ENCODE results near the gene WDR6. TPM values are rescaled to one million over a fixed set of nuclear protein-coding genes. Genes with fewer than 3 reads are reported as not detected.

Gene WDR6
- total RNA-seq, 1 donor from 2014 or later: 151 TPM

DNA sequence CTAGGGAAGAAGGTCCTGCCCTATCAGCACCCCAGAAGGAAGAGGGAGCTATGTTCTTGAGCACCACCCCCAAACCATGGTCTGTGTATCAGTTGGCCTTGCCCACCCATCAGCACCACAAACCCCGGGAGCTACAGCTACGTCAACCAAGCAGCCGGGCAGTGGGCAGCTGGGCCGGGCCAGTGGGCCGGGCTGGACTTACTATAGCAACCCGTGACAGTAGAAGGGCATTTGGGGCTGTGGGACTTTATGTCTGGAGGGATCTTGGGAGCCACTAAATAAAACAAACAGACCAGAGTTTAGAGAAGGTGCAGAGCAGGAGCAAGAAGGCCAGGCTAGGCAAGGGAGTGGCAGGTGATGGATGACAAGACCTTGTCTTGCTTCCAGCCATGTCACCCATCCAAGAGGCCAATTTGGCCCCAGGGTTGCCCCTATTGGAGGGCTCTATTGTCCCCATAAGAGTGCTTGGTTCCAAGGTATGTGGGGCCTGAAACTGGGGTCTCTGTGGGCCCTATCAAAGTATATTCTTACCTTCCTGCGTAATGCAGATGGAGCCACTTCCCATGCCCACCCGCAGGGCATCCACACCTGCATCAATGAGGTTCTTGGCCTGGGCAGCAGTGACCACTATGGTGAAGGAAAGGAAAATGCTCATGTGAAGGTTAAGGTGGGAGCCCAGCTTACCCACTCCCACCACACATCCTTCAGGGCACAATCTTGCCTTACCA is 18.8 kb downstream of the WDR6 start:
- intact Hi-C loops (cut with micrococcal nuclease): loop anchor here (5.0 to 10.0 kb wide), 4 partner anchors 331 to 1269 kb away; partner anchors contain the start of genes CDC25A, GNAI2, GPX1 and HYAL3

- intact Hi-C loops (cut with micrococcal nuclease): loop anchor here (5.0 to 10.0 kb wide), 4 partner anchors 331 to 1268 kb away; partner anchors contain the start of genes CDC25A, GNAI2, GPX1 and HYAL3
These were observed 19.3 kb downstream of the WDR6 start for GRCh38 chr3:49026536-49026935.

- intact Hi-C loops (cut with micrococcal nuclease): loop anchor here (2.0 to 10.0 kb wide), 7 partner anchors 313 to 1267 kb away; partner anchors contain the start of genes CDC25A, DAG1, GNAI2 and GPX1
These were observed 20.4 kb downstream of the WDR6 start for GRCh38 chr3:49027634-49028033.

GRCh38 chr3:49028298-49028672 is 21.1 kb downstream of the WDR6 start:
- intact Hi-C loops (cut with micrococcal nuclease): loop anchor here (2.0 to 10.0 kb wide), 7 partner anchors 313 to 1267 kb away; partner anchors contain the start of genes CDC25A, DAG1, GNAI2 and GPX1

DNA sequence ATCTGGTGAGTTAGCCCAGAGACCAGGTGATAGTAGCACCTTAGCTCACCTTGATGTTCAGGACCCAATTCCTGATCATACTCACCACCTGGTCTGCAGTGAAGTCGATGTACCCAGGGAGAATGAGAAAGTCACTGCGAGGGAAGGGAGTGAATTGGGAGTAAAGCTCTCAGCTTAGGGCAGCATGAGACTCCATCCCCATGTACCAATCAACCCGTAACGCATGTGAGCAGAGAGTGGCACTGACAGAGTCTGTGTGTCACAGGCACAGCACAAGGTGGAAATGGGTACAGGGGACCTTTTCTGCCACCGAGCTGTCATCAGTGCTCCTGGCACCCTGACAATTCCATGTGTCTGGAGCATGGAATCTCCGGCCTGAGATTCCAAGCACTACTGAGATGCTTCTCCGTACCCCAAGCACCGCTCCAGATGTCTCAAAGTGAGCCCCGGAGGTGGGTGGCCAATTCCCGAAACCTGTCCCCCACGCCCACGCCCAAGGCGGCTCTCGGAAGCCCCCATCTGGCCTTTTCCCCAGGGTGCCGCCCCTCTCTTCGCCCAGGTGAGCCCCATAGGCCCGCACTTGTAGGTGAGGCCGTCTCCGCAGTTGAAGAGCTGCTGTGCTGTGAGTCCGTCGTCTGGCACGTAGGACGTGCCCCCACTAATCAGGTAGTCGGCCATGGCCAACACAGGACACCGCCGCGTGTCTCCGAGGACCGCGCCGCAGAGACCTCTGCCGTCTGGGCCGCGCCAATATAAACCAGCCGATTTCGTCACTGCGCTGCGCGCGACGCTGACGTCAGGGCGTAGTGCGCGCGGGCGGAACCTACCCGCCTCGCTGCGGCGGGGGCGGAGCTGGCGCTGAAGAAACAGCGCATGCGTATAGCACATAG is 21.7 kb downstream of the WDR6 start, which contains the start of gene IMPDH2:
Gene IMPDH2 (minus strand): TSS at position 726 of the 890 bp plus-strand sequence. CDS start 48 bp downstream, at position 678.
- intact Hi-C loops (cut with micrococcal nuclease): loop anchor here (1.0 to 10.0 kb wide), 14 partner anchors 8 to 1266 kb away; partner anchors contain the start of genes CDC25A, DAG1, GNAI2 and GPX1

GRCh38 chr3:49029563-49029884 is 22.3 kb downstream of the WDR6 start:
- intact Hi-C loops (cut with micrococcal nuclease): loop anchor here (1.0 to 10.0 kb wide), 14 partner anchors 8 to 1265 kb away; partner anchors contain the start of genes CDC25A, DAG1, GNAI2 and GPX1

DNA sequence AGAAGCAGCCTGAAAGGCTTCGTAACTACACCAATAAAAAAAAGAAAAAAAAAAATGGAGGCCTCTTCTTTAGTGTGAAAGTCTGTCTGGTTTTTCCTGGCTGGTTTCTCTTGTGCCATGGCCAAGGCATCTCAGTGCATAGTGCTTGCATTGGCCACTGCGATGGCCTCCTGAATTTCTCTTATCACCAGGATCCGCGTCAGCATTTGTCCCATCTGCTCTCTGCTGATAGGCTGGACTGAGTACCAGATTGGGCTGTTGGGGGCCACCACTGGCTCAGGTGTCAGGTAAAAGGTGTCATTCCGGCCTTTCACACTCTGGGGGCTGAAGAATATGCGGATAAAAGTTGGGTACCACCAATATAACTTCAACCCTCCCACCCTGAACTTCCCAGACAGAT is 23.1 kb downstream of the WDR6 start:
- intact Hi-C loops (cut with micrococcal nuclease): no loop called here

DNA sequence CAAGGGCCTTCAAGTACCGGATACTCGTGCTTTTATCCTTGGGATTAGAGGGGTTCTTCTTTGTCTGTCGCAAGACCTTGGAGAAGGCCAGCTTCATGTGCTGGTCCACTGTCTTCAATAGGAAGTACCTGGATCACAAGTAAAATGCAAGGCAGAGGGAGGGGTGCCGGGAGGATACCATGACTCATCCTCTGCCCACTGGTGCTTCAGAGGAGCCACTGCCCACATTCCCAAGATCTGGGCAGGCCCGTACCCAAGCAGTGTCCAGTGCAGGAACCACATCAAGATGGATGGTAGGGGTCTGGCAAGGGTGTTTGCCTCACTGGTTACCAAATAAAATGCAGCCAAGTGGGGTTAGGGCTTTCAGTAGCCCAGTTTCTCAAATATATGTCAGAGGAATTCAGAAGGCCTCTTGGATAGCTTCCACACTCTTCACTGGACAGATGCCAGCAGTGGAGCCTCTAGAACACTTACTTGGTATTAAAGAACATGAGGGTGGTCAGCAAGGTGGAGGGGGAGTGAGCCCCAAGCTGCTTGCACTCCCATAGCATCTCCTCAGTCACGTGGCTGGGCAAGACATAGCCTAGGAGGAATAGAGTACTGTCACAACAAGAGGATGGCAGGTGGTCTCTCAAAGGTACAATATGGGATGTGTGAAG is 25.6 kb downstream of the WDR6 start:
- intact Hi-C loops (cut with micrococcal nuclease): no loop called here

DNA sequence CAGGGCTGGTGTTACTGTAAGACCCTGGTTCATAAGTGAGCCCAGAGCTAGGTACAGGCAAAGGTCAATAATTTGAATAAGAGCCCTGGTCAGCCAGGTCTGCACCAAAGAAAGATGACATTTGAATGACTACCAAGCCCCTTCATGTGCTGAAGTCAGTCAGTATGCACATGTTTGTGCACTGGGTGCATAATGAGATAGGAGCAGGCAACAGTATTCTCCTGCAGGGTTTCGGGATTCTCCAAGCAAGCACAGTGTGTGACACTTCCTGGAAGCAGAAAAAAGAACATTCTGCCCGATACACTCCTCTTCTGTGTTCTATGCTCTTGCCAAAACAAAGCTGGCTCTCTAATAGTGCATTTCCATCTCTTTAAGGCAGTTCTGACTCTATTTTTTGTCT is 27.5 kb downstream of the WDR6 start:
- intact Hi-C loops (cut with micrococcal nuclease): no loop called here

- intact Hi-C loops (cut with micrococcal nuclease): no loop called here
These were observed 28.1 kb downstream of the WDR6 start for GRCh38 chr3:49035281-49035680.

- intact Hi-C loops (cut with micrococcal nuclease): no loop called here
These were observed 46.4 kb downstream of the WDR6 start for GRCh38 chr3:49053543-49053942.

DNA sequence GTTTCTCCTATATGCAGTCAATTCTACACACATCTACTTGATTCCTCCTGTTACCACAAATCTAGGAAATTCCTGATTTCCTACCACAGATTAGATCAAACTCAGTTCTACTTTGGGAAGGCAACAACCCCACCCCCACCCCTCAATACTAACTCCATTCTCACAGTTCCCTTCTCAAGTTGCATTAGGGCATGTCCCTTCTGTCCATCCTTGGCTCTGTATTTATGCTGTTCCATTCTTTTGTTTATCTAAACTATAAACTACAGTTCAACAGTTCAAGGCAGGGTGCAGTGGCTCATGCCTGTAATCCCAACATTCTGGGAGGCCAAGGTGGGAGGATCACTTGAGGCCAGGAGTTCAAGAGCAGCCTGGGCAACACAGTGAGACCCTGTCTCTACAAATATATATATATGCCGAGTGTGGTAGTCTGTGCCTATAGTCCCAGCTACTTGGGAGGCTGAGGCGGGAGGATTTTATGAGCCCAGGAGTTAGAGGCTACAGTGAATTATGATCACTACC is 47.2 kb downstream of the WDR6 start:
- intact Hi-C loops (cut with micrococcal nuclease): no loop called here

- intact Hi-C loops (cut with micrococcal nuclease): no loop called here
These were observed 50.1 kb downstream of the WDR6 start for GRCh38 chr3:49057268-49057667.

DNA sequence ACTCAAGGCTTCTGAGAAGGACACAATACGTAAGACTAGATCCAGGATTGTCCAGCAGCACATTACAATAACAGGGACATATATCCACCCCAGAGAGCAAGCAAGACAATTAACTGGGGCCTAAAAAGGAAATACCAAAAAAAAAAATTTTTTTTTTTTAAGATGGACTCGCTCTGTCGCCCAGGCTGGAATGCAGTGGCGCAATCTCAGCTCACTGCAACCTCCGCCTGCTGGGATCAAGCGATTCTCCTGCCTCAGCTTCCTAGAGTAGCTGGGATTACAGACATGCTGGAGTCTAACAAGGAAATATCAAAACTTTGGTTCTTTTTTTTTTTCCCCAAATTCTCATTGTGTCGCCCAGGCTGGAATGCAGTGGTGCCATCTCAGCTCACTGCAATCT is 50.8 kb downstream of the WDR6 start:
- intact Hi-C loops (cut with micrococcal nuclease): no loop called here

Other genes starting within 250 kb of the WDR6 start
- 27.5 and 29.7 TPM in 2 replicates for gene PRKAR2A, start 159.5 kb upstream of the WDR6 start, total RNA-seq
- gene SLC25A20, start 108.5 kb upstream of the WDR6 start, total RNA-seq: 34.7 and 38.6 TPM in 2 replicates
- 128 and 137 TPM in 2 replicates for gene ARIH2, start 88.5 kb upstream of the WDR6 start, total RNA-seq
- gene P4HTM, start 17.1 kb upstream of the WDR6 start, total RNA-seq: 43.3 and 48.9 TPM in 2 replicates
- gene DALRD3, start 11.2 kb downstream of the WDR6 start, total RNA-seq: 22.2 and 23.1 TPM in 2 replicates
- gene NDUFAF3, start 14.7 kb downstream of the WDR6 start, total RNA-seq: 119 and 120 TPM in 2 replicates
- gene IMPDH2, start 22.0 kb downstream of the WDR6 start, total RNA-seq: 157 and 161 TPM in 2 replicates
- 150 TPM in 2 replicates for gene QRICH1, start 86.7 kb downstream of the WDR6 start, total RNA-seq
- 207 and 215 TPM in 2 replicates for gene QARS1, start 97.4 kb downstream of the WDR6 start, total RNA-seq
- 71.7 and 75.0 TPM in 2 replicates for gene USP19, start 113.4 kb downstream of the WDR6 start, total RNA-seq
- gene LAMB2, start 125.7 kb downstream of the WDR6 start, total RNA-seq: not detected in 2 replicates
- 25.1 and 26.3 TPM in 2 replicates for gene CCDC71, start 158.9 kb downstream of the WDR6 start, total RNA-seq
- 2.0 and 2.6 TPM in 2 replicates for gene KLHDC8B, start 164.2 kb downstream of the WDR6 start, total RNA-seq

Data from T-helper 1 cell treated with Interleukin-12 subunit alpha and Interleukin-12 subunit beta and Interleukin-4 antibody, amounts not matched to agents 30 ng/mL and 1 ng/mL, for 36 hours (primary cell).